Renal cortical epithelial cell (primary cell): ENCODE data around the gene ZNF79. TPM values are rescaled to one million over a fixed set of nuclear protein-coding genes. Genes with fewer than 3 reads are reported as not detected.
"Not testable (repeated sequence)": the region's sequence is repeated elsewhere in the genome, so short reads cannot be mapped to it uniquely, and the experiment has no call there.

Experiments used
- DNase-seq: peaks from one replicate; pipeline ENCODE4 v3.0.0-alpha.2; 2011; ENCODE audit warnings: low read depth
- total RNA-seq: library from RNA; depleted of rRNA; stranded (reverse); fragments of >200 nt; gene quantifications from 2 replicates; pipeline ENCODE4 v1.2.3, GENCODE V29; 2014

Gene ZNF79
- total RNA-seq, 1 donor from 2014 or later, result 14.5 TPM

DNA sequence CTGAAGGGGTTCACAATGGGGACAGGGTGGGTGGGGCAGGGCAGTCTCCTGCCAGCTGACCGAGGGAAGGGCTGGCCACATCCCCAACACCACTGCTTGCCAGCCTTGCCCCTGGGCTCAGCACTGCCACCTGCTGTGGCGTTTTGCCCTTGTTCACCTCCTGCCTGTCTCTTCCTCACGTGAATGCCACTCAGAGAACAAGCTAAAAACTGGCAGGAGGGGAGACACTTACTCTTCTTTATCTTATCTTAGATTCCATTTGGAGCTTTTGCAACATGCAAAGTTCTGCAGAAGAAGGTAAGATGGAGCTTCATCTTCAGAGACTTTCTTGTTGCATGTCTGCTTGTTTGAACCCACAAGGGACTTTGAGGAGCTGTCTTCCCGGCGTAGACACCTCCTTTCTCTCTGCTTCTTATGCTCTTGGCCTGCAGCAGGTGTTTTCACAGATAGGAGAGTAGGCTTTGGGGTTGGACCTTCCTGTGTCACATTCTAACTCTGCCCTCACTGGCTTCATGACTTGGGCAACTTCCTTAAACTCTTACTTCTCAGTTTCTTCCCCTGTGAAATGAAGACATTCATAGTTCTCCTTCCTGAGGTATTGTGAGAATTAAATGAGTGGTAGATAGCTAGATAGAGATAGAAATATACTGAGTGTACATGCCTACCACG, 31.3 kb downstream of the ZNF79 start:
- DNase-seq, result no peak

DNA sequence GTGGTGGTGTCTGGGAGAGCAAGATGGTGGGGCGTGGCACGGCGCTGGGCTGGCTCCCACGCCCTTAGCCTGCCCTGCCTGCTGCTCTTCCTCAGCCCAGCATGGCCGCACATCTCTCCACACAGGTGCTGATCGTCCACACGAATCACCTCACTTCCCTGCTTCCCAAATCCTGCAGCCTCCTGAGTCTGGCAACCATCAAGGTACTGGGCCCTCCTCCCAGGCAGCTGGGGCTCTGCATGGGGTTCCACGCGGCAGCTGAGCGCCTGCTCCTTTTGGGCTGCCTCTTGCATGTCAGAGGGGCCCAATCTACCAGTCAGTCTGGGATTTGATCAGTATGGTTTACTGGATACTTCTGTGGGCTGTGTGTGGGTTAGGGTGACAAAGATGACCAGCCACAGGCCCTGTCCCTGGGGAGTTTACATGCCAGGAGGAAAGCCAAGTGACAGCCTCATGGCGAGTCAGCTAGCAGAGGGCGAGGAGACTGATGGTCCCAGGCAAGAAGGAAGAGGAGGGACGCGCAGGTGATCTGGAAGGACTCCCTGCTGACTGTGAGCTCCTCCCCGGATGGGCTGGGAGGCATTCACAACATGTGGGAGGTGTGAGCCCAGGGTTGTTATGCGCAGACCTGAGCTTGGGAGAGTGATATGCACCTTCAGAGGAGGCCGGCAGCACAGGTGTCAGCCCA, 33.2 kb downstream of the ZNF79 start:
- DNase-seq, result no peak

DNA sequence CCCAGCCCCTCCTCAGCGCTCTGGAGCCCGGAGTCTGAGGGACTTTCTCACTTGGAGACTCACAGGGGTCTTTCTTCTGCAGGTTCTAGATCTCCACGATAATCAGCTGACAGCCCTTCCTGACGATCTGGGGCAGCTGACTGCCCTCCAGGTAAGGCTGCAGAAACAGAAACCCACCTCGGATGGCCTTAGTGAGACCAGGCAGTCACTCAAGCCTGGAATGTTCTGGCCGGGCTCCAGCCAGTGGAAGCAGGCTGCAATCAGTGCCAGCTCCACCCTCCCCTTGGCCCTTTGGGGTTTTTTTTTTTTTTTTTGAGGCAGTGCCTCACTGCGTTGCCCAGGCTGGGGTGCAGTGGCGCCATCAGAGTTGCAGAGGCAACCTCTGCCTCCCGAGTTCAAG, 34.7 kb downstream of the ZNF79 start:
- no peak for DNase-seq

DNA sequence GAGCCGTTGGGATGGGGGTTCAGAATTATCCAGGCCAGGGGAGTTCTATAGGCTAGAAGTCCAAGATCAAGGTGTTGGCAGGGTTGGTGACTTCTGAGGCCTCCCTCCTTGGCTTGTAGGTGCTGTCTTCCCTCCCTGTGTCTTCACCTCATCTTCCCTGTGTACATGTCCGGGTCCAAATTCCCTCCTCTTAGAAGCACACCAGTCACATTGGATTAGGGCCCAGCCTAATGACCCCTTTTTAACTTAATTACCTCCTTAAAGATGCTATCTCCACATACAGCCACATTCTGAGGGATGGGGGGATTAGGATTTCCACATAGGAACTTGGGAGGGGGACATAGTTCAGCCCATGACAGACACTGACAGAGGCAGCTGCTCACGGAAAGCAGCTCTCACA, 39.2 kb downstream of the ZNF79 start:
- DNase-seq, result no peak

DNA sequence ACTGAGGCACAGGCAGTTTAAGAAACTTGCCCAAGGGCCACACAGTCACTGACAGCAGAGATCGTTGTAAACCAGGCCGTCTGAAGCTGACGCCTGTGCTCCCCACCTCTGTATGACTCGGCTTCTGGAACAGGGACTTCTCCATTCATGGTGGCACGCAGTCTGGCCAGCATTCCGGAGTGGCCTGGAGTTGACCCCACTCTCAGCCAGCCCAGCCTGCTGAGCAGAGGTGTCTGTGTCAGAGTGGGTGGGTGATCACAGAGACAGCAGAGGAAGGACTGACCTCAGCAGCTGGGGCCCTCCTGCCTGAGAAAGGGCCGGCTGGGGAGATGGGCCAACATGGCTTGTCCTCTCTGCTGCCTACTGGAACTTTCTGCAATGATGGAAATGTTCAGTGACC, 39.7 kb downstream of the ZNF79 start:
- DNase-seq, result no peak

DNA sequence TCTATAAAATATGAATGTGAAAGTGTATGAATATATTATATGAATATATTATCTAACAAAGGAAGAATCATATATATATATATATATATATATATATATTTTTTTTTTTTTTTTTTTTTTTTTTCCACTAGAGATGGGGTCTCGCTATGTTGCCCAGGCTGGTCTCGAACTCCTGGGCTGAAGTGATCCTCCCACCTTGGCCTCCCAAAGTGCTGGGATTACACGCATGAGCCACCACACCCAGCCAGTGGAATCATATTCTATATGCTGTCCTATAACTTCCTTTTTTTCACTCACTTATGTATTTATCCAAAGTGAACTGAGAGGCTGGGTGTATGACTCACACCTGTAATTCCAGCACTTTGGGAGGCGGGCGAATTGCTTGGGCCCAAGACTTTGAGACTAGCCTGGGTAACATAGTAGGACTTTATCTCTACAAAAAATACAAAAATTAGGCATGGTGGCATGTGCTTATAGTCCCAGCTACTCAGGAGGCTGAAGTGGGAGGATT, 42.3 kb downstream of the ZNF79 start:
- DNase-seq, result not testable (repeated sequence)

DNA sequence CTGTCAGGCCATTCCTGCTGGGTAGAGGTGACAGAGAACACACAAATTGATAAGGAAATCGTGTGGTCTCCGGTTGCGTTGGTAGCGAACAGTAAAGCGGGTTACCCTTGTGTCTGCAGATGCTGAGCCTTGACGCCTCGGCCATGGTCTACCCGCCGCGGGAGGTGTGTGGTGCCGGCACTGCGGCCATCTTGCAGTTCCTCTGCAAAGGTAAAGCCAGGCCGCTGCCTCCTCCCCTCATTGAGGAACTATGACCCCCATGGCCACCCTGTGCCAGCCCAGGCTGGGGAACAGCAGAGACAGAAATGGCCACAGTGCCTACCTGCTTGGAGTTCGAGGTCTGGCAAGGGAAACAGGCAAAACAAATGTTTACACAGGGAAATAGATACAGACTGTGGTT, 43.4 kb downstream of the ZNF79 start:
- no peak for DNase-seq

DNA sequence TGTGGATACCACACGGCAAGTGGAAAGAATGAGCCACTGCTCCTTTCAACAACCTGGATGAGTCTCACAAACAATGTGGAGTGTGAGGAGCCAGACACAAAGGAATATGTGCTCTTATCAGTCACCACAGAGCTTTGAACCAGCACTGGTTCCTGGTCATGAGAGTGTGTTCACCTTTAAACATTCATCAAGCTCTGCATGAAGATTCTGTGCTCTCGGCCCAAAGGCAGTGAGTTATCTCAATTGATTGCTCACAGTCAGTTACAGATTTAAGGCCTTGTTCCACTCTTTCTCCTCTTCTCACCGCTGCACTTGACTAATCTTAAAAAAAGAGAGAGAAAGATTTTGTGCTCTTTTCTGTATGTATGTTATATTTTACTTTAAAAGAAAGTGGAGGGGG, 46.5 kb downstream of the ZNF79 start:
- no peak for DNase-seq

DNA sequence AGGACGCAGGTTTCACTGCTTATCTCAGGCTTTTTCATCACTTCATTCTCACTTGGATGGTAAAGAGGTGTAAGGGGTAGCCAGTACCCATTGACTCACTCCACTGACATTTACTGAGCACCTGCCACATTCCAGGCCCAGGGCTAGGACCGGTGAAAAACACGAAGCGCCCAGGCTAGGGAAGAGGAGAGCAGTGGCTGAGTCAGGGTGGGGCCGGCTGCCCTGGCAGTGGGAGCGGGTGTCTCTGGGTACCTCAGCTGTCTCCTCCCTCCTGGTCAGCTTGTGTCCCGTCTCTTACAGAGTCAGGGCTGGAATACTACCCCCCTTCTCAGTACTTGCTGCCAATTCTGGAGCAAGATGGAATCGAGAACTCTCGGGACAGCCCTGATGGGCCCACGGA, 49.3 kb downstream of the ZNF79 start:
- DNase-seq, result no peak

DNA sequence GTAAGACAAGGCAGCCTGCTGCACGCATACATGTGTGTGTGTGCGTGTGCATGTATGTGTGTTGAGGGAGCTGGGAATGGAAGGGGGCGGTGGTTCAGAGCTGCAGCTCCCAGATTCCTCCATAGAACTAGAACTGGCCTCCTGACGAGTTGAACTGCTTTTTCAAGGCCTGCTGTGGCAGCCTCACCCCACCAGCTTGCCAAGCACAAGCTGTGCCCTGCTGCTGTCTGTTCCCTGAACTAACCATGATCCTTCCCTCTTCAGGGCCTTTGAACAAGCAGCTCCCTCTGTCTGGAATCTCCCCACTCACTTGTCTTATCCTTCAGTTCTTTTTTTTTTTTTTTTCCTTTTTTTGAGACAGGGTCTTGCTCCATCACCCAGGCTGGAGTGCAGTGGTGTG, 49.8 kb downstream of the ZNF79 start:
- no peak for DNase-seq

DNA sequence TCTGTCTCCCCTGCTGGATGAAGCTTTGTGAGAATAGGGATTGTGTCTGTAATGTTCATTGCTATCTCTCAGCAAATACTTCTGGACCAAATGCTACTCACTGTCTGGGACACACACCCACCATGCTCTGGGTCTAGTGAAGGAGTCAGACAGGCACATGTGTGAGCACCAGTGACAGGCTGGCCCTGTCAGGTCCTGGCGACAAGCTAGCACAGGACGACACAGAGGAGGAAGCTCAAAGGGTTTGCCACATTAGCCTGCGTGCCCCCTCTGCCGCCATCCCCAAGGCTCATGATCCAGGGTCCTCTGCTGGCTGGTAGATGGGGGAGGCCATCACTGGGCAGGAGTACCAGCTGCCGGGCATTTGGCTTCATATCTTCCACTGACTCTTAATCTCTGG, 50.4 kb downstream of the ZNF79 start:
- no peak for DNase-seq

DNA sequence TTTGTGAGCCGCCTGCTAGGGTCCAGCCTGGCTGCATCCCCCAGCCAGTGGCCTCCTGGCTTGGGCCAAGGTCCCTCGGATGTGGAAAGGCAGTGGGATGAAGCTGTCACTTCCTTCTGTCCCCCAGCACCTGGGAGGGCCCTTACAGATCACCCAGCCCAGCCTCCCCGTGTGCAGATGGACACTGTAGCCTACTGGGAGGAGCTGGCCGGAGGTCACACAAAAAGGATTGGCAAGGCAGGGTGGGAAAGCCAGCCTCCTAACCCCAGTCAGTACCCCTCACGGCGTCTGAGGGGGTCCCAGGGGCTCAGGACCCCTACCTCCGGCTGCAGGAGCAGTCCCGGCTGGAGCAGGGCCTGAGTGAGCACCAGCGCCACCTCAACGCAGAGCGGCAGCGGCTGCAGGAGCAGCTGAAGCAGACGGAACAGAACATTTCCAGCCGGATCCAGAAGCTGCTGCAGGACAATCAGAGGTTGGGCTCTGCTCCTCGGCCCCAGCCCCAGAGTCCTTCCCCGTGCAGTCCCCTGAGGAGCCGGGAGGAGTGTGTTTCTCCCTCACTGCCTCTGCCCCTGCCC, 55.4 kb downstream of the ZNF79 start:
- DNase-seq, result no peak

DNA sequence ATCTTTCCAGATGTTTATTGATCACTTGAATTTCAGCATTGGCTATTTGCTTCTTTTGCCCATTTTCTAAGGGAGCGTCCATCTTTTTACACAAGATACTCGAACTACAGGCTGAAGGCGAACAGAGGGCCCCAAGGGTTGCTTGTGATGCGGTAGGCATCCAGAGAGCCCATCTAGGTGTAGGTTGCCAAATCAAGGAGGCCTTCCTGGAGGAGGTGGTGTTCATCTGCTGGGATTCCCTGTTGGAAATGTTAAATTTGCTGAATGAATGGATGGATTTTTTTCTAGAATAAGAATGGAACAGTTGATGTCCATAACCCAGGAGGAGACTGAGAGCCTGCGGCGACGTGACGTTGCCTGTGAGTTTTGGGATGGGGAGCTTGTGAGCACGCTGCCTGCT, 58.5 kb downstream of the ZNF79 start:
- no peak for DNase-seq

DNA sequence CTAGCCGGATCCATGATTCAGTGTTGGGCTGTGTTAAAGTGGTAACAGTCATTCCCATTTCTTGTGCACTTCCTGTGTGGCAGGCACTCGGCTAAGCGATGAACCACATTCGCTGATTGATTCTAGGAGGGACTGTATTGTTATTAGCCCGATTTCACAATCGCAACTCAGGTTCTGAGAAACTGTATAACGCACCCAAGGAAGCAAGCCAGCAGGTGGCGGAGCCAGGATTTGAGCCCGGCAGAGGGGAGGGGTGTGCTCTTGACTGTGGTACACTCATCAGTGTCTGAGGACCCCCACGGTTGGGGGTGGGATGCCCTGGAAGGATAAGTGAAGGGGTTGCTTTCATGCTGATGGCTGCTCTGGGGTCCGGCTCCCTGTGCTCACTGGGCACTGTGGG, 61.8 kb downstream of the ZNF79 start:
- DNase-seq, result no peak

DNA sequence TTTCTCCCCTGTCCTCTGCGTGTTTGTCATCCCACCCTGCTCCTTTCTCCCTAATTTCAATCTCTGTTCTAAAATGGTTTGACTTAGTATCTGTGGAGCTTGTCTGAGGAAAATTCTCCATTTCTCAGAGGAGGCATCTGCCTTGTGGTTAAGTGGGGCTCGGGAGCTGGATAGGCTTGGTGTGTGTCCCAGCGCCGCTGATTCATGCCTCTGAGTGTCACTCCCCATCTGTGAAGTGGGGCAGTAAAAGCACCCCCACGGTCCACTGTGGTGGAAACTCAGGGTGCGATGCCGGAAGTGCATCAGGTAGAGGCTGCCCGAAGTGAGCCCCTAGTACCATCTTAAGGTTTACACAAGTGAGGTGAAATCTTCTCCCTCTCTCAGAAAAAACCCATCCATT, 64.8 kb downstream of the ZNF79 start:
- no peak for DNase-seq

DNA sequence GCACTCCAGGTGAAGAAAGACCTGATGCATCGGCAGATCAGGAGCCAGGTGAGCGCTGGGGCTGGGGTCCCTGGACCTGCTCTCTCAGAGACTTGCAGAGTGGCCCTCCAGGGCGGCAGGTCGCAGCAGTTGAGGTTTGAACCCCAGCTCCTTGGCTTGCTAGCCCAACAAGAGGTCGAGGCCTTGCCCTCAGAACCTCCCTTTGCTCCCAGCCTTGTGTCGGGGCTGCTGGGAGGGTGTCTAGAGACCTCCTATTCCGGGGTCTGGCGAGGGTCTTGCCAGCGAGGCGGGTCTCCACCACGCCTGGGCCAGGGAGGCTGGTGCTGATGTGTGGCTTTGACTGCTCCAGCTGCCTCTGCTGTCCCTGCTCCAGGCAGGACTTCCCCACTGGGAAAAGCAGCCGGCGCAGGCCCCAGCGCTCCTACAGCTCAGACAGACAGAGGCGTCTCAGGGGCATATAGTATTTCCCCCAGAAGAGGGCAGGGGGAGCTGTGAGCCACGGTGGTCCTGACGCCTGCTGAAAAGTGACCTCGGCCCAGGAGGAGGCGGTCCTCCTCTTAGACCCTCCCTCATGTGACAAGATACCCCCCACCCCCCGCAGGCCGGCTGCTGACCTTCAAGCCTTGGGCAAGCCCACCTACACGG, 65.4 kb downstream of the ZNF79 start:
- no peak for DNase-seq

DNA sequence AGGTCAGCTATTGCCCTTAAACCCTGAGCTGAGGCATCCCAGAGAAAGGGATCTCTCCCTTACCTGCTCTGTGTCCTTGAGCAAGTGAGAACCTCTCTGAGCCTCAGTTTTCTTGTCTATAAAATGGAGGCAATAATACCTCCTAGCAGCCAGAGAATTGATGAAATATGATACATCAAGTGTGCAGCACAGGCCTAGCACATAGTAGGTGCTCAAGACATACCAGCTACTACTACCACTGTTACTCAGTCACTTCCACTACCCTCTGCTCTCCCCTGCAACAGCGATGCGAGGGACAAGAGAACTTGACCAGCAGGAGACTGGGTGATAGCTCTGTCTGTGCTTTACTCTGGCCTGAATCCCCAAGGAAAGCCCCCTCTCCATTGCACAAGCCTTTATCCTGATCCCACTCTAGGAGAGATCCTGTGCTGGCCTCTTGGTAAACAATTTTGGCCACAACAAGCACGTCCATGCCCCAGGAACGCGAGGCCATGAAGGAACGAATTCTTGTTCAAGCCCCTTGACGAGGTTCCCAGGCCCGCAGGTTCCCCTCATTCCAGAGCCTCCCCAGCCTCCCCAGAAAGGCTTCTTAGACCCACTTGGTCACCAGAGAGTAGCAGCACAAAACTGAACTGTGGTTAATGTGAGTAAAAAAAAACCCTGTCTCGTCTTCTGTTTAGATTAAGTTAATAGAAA, 66.5 kb downstream of the ZNF79 start:
- no peak for DNase-seq

DNA sequence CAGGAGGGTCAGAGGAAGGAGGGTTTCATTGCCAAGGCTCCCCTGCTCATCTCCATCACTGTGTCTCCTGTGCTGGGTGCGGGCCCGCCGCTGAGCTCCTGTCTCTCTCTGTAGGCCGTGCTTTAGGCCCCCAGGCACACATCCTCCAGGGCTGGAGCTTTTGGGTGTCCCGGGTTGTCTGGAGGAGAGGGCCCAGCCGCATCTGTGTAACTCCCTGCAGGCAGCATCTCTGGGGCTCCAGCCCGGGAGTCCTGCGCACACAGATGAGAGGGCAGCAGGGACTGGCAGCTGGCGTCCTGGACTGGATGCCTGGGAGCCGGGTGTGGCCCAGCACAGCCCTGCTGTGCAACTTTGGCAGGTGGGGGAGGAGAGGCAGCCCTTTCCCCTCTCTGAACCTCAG, 67.3 kb downstream of the ZNF79 start:
- no peak for DNase-seq

DNA sequence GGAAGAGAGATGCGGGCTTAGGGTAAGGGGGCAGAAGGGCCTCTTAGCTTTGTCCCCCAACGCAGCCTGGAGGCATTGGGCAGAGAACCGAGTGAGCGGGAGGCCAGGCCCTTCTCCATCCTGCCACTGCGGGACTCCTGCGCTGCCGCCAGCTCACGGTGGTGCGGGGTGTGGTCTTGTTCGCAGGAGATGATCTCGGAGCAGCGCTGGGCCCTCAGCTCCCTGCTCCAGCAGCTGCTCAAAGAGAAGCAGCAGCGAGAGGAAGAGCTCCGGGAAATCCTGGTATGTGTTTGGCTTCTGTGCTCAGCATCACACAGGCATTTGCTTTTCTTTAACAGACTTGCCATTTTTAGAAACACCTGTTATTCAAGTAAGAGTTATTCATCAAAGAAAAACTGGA, 68.4 kb downstream of the ZNF79 start:
- no peak for DNase-seq

DNA sequence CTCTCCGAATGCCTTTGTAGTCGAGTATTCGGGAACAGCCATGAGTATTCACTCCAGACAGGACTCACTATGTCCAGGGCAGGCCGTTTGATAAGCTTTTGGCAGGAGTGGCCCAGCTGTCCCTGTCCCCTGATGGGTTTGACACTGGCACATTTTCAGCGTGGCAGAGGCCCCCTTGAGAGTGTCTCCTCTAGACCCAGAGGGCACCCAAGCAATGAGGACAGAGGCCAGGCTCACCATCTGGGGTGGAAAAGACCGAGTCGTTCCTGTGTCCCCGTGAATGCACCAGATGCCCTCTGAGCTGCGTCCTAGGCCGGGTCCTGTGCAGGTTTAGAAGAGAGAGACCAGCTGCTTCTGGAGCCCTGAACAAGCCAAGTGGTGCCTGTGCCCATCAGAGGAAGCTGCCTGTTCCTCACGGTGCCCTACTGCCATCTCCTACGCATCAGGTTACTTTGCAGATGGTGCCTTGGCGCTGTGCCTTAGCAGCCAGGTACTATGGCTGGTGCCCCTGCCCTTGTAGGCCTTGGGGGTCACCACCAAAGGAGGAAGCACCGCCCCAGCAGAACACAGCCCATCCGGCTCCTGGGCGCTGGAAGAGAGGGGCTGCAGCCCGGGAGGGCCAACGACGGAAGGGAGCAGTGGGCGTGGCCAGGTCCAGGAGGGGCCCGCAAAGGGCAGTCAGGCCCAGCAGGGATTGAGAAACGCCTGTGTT, 69.6 kb downstream of the ZNF79 start:
- DNase-seq, result no peak

DNA sequence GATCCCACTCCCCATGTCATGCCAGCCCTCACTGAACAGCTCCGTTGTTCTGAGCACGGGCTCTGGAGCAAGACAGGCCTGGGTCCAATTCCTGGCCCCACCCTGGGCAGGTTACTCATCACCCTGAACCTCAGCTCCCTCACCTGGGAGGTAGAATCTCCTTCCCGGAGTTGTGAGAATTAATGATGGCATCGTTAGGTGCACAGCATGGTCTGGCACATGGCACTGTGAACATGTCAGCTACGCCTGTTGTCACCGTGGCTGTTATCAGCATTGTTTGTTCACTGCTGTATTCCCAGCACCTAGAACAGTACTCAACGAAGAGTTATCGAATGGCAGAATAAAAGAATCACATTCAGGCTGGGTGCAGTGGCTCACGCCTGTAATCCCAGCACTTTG, 70.1 kb downstream of the ZNF79 start:
- DNase-seq, result no peak
